ENCODE results near the gene ZNF157.

DNA sequence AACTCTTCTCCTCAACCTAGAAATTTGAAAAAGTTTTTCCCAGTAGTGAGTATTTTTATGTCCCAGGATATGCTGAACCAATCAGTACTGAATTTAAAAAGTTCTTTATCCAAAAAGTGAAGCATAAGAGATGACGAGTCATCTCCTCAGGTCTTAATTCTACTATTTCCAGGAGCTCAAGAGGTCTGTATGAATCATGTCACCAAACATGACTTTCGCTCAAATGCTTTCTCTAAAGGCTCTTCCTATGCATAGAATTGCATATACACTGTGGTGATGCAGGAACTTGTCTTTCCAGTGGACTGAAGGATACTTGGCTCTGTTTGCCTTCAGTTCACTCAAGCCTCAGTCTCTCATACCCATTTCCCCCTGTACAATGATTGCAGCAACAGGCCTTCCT lies 76.6 kb downstream of the ZNF157 start:
- TF ChIP-seq, protein P1, sequence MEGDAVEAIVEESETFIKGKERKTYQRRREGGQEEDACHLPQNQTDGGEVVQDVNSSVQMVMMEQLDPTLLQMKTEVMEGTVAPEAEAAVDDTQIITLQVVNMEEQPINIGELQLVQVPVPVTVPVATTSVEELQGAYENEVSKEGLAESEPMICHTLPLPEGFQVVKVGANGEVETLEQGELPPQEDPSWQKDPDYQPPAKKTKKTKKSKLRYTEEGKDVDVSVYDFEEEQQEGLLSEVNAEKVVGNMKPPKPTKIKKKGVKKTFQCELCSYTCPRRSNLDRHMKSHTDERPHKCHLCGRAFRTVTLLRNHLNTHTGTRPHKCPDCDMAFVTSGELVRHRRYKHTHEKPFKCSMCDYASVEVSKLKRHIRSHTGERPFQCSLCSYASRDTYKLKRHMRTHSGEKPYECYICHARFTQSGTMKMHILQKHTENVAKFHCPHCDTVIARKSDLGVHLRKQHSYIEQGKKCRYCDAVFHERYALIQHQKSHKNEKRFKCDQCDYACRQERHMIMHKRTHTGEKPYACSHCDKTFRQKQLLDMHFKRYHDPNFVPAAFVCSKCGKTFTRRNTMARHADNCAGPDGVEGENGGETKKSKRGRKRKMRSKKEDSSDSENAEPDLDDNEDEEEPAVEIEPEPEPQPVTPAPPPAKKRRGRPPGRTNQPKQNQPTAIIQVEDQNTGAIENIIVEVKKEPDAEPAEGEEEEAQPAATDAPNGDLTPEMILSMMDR (IDR thresholded peaks at IDR 0.05; ENCODE audit: insufficient read depth, low read depth, low read length), result no peak
- TF ChIP-seq EZH2 (IDR thresholded peaks at IDR 0.05; ENCODE audit: insufficient read depth, low read length), result no peak
